ENCODE results near the gene POC1A. TPM values are rescaled to one million over a fixed set of nuclear protein-coding genes. Genes with fewer than 3 reads are reported as not detected.

Gene POC1A
- total RNA-seq, 1 donor from 2014 or later, result 3.4 TPM

- no peak for DNase-seq (ENCODE audit: low spot score)
Measured at GRCh38 chr3:52029053-52029452, 125.2 kb downstream of the POC1A start.

GRCh38 chr3:52028572-52028971 lies 125.7 kb downstream of the POC1A start:
- no peak for DNase-seq (ENCODE audit: low spot score)

- DNase-seq (ENCODE audit: low spot score), result no peak
Measured at GRCh38 chr3:52026041-52026440, 128.2 kb downstream of the POC1A start.

GRCh38 chr3:52025453-52025852 lies 128.8 kb downstream of the POC1A start:
- DNase-seq (ENCODE audit: low spot score), result no peak

Other genes with a start within 250 kb of the POC1A start
- 11.9 TPM for gene RRP9, start 212.5 kb downstream of the POC1A start, total RNA-seq
- 25.4 TPM for gene PARP3, start 212.1 kb downstream of the POC1A start, total RNA-seq
- gene GPR62, start 199.0 kb downstream of the POC1A start, total RNA-seq, result 0.55 TPM
- 45.1 TPM for gene PCBP4, start 187.0 kb downstream of the POC1A start, total RNA-seq
- 59.1 TPM for gene ABHD14B, start 180.4 kb downstream of the POC1A start, total RNA-seq
- 20.8 TPM for gene ABHD14A, start 179.4 kb downstream of the POC1A start, total RNA-seq
- 47.6 TPM for gene ACY1, start 170.9 kb downstream of the POC1A start, total RNA-seq
- 836 TPM for gene RPL29, start 158.5 kb downstream of the POC1A start, total RNA-seq
- gene DUSP7, start 97.9 kb downstream of the POC1A start, total RNA-seq, result 20.4 TPM
- 62.4 TPM for gene ALAS1, start 43.7 kb upstream of the POC1A start, total RNA-seq
- gene TLR9, start 71.2 kb upstream of the POC1A start, total RNA-seq, result 1.4 TPM
- 72.8 TPM for gene TWF2, start 84.7 kb upstream of the POC1A start, total RNA-seq
- 33.0 TPM for gene PPM1M, start 91.3 kb upstream of the POC1A start, total RNA-seq
- 71.0 TPM for gene WDR82, start 124.2 kb upstream of the POC1A start, total RNA-seq
- gene GLYCTK, start 133.4 kb upstream of the POC1A start, total RNA-seq, result 53.6 TPM
- gene DNAH1, start 161.9 kb upstream of the POC1A start, total RNA-seq, result 13.8 TPM

Measured in mucosa of gallbladder (tissue), 1 donor.